DMS53 (cell line): Measurements from ENCODE around the gene SPNS2.

Experiments used
- DNase-seq: peaks from one replicate; lab custom pipeline; 2025; lab: John Stamatoyannopoulos, UW

Gene SPNS2

DNA sequence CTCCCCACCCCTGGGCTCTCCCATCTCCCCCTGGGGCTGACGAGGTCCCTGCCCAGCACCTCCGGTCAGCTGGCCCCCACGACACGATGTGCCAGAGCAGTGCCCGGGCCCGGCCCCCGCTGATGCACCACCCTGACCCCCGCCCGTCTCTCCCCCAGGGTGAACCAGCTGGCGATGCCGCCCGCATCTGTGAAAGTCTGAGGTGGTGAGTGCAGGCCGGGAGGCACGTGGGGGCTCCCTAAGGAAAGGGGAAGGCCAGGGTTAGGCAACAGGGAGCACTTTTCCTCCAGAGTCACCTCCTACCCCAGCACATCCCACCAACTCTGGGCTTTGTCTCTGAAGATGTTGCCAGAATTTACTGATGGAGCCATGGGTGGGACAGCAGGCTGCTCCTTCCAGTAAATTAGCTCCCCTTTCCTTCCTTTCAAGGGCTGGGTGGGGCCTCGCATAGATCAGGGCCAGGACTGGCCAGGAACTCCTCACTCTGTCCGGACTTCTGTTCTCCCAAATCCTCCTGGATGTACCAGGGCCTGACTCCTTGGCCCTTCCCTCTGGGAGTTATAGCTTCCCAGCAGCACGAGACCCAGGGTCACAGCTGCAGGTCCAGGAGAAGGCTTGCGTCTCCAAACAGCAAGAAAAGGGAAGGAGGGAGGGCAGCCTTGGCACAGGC is 38.2 kb downstream of the SPNS2 start:
- DNase-seq: no peak

DNA sequence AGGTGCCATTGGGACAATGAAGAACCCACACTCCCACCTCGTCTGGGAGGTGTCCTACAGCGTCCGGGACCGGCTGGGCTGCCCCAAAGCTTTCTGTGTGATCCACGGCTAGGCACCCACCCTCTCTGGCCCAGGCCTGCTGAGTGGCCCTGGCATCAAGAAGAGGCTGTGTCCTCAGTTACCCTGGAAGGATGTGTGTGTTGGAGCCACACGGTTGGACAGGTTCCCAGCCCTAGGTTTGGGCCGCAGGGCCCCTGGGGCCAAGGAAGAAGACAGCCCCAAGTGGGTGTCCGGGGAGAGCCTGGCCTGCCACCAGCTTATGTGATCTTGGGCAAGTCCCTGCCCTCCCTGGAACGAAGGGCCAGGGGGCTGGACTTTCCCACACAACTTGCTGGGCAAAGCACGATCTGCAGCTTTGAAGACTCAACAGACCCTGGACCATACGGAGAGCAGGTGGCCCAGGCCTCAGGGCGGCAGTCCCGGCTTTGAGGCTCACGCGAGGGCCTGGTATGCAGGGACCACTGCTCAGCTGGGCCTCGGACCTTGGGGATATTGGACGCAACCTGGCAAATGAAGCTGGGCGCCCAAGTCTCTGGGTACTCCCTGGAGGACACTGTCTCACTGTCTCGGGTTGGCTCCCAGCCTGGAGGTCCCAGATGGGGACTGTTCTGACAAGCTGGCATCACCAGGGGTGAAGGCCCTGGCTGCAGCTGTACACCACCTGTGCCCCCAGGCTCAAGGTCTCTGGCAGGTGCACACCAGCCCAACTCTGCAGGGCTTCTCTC is 39.0 kb downstream of the SPNS2 start:
- DNase-seq: no peak

DNA sequence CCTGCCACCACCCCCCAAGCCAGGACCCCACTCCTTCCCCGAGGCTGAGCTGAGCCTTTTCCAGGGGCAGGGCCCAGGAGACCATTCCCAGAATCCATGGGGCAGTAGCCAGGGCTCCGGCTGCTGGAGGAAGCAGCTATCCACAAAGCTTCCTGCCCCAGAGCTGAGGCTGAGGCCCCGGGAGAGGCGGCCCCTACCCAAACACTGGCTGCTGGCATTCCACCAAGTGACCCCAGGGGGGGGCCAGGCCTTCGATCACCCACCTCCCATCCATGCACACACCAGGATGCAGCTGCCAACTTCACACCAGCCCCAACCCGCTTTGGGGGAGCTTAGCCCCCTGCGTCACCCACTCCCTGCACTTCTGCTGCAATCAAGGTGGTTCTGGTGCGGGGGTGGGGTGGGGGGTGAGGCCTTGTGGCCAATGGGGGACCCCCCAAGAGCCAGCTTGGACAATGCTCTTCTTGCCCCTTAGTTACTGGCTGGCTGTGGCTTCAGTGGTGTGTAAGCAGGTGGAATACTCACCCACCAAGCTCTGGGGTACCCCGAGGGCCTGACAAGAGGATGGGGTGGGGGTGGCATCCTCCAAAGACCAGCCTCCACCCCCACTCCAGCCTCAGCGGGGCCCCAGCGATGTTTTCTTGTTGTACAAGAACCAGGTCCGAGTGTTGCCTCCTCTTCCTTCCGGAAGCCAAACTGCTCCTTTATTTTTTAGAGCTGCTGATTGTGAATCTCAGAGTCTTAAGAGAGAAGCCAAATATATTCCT is 39.7 kb downstream of the SPNS2 start:
- DNase-seq: no peak

DNA sequence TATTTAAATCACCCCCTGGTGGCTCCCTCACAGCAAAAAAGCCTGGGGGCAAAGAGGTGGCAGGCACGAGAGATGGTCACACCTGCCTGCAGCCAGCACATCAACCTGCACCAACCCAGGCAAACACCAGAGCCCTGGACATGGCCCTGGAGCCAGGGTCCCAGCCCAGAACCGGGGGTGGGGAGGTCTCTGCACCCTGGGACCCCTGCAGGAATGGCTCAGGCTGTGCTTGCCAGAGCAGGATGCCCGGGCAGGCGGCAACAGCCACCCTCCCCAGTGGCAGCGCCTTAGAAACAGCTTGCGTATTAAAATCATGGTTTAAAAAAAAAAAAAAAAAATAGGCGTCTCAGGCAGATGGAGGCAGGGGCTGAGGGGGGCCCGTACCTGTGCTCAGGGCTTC is 40.3 kb downstream of the SPNS2 start:
- no peak for DNase-seq

DNA sequence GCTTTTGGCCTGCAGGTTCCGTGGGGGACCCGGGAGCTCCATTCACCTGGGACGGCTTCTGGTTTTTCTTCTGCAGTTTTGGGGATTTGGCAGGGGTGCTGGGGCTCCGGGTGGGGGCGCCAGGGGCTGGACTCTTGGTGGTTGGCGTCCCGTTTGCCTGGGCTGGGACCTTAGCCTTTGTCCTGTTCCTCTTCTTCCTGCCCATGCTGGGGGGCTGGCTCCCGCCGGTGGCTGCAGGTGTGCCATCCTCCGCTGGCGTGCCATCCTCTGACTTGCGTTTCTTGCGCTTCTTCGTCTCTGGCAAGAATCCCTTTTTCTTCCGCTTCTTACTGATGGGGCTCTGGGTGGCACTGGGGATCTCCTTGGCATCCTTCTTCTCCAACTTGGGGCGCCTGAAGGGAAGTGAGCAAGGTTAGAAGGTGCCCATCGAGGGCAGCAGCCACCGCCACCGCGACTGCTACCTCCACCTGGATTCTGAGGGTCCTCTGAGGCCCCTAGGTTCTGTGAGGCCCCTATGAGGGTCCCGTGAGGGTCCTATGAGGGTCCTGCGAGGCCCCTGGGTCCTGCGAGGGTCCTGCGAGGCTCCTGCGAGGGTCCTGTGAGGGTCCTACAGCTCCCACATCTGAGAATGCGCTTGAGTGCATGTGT is 41.0 kb downstream of the SPNS2 start:
- DNase-seq: no peak

DNA sequence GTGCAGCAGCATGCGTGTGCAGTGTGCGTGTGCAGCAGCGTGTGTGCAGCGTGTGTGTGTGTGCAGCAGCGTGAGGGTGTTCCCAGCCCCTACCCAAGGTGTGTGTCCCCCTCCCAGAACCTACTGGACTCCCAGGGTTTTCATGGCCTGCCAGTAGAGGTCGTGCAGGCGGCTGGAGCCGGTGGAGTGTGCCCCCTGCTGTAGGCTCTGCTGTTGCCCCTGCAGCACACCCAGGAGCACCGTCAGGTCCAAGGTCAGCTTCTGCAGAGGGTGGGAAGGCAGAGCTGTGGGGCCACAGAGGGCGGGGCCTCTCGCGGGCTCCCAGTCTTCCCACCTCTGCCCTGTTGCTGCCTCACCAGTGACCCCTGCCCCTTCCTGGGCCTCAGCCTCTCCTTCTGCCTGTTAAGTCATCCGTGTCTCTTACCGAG is 41.6 kb downstream of the SPNS2 start:
- no peak for DNase-seq

DNA sequence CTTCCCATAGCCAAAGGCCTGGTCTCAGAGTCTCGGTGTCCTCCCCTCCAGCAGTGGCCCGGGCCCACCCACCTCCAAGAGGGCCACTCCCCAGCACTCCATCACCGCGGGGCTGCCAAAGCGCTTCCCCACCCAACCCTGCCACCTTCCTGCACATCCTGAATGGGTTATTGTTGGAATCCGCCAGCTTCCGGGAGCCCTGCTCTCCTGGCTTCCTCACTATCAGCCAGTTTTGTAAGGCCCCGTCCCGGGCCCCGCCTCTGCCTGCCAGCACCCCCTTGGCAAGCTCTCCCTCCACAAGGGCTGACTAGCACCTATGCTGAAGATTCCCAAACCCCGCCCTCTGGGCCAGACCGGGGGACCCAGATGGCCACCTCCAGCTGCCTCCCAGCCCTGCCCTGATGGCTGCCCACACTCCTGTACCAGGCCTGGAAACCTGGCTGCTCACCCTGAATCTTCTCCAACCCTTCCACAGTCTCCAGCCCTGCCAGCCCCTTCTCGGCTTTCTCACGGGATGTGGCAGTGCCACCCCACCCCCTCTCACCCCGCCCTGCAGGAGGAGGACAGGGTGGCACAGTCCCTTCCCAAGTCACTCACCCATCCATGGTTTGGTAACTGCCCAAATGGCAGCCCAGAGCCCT is 42.1 kb downstream of the SPNS2 start:
- DNase-seq: no peak

DNA sequence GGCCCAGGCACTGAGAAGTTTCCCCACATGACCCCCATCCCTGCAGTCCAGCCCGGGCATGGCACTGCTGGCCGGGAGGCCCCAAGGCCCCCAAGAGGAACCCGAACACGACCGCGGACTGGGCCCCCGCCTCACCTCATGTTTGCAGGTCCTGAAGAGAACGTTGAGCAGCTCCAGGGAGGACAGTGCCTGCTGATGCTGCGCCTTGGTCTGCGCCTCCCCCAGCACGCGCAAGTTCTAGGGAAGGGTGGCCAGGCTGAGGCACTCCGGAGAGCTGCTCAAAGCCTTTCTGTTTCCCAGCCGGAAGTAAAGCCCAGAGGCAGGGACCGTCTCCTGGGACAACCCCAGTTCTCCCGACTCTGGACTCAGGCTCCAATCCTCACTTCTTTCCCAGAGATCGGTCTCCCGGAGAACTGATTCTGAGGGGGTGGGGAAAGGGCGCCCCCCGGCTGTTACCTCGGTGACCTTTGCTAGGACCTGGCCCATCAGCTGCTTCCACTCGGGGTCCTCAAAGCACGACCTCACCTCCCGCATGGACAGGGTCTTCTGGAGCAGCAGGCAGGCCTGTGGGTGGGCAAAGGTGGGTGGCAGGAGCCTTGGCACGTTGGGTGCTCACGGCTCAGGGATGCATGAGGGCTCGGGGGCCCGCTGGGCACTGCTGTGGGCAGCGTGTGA is 42.8 kb downstream of the SPNS2 start:
- DNase-seq: no peak

DNA sequence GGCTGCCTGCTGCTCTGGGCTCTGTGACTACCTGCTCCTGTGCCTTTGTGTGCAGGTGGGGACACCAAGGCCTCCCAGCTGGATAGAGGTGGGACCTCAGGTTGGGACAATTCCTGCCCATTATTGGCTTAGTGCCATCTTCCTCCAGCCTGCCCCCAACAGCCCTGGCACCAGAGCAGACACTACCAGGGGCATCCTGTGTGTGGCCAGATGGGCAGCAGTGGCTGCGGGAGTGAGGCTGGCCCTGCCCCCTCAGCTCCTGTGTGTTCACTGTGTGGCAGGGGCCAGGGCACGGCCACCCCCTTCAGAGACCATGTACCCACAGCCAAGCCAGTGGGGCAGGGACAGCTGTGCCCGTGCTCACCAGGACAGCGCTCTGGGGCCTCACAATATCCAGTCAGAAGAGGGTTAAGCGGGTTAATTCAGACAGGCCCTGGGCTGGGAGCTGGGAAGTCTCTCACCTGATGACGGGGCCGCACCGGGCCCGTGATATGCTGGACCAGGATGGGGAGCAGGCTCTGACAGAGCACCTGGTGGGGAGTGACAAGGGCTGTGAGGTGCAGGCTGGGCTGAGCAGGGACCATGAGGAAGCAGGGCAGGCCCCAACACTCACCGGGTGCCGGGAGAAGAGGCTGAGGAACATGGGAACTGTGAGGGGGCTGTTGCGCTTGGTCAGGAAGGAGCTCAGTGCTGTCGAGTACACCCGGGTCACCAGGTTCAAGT is 43.5 kb downstream of the SPNS2 start:
- DNase-seq: no peak

DNA sequence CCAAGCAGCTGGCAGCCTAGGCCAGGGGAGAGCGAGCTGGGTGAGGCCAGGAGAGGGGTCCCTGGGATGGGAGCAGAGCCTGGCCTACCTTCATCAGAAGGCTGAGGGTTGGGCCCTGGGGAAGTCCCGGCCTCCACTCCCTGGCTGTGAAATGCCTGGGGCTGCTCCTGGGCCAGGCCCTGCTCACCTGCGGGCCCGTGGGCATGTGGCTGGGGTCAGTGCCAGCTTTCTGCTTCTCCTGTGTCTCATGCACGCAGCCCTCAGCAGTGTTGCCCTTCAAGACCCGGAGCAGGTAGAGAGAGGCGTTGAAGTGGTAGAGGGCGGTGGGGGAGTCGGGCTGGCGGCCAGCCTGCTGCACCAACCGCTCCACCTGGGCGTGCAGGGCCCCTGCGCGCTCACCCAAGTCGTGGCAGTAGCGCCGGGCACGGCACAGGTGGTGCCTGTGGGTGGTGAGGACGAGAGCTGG is 44.1 kb downstream of the SPNS2 start:
- no peak for DNase-seq

DNA sequence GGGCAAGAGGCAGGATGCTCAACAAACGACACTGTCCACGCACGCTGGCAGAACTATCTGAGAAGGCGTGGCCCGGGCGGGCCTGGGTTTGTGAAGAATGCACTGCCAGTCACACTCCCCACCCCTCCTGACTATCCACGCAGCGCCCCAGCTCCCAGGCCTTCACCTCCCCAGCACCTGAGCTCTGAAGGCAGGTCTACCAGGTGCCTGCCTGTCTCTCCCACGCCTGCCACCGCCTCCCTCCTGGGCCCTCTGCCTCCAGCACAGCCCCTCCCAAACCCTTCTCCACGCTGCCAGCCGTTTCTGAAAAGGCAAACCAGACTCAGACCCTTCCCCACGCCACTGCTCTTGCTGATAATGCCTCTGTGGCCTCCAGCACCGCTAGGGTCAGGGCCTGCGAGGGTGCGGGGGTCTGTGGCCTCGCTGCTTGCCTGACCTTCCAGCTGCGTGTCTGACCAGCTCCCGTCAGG is 44.9 kb downstream of the SPNS2 start:
- DNase-seq: no peak

DNA sequence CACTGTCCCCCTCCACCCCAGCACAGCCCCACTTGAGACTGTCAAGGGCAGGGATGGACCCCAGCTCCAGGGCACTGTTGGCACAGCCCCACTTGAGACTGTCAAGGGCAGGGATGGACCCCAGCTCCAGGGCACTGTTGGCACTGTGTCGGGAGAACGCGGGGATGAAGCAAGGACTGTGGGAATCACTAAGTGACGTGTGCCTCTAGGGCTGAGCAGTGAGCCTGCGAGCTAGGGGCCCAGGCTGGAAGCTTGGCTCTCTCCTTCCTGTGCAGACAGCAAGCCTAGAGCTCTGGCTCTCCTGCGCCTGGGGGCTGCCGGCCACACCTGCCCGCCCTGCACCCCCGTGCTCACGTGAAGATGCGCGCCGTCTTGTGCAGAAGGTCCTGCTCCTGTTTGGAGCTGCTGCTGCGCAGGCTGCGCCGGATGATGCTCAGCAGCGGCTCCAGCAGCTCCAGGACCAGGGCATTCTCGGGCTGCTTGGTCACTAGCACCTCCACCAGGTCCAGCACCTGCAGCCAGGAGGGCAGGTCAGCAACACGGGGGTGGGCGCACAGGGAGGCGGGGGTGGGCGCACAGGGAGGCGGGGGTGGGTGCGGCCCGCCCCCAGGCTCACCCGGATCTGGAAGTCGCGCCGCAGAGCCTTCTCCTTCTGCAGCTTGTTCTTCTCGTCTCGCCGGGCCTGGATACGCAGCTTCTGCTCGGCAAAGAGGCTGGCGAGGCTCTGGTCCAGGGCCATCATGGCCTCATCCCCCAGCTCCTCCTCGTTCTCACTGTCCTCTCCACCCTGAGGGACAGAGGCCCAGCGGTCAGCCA is 45.7 kb downstream of the SPNS2 start:
- DNase-seq: no peak

DNA sequence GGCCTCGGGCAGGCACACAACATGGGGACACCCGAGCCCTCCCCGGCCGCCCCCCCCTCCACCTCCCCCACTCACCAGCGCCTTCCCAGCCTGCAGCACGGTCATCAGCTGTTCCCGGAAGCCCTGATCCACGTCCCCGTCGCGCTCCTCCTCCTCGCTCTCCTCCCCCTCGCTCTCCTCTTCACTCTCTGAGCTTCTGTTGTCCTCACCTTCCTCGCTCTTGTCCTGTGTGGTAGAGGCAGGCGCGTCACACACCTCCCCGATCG is 46.2 kb downstream of the SPNS2 start:
- no peak for DNase-seq

DNA sequence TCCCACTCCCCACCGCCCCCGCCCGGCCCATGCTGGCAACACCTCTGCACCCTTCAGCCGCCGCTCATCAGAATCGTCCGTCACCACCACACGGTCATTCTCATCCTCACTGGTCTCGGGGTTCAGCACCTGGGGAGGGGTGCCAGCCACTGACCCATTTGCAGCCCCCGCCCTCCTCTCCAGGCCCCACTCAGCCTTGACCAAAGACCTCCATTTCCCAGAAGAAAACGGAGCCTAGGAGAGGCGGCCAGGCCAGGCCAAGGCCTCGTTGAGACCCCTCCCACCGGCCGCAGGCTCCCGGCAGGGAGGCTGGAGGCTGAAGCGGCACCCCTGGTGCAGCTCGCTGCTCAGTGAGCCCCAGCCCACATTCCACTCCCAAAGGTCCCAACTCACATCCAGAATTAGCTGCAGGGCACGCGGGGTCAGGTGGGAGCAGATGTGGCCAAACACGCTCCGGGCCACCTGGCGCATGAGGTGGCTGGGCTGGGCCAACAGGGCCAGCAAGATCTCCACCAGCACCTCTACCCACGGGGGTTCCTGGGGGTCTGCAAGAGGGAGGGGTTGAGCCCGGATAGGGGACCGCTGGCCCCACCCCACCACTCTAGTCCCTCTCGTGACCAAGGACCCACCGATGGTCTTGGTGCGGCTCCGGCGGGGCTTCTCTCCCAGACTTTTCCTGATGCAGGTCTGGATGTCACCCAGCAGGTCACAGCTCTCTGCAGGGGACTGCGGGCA is 46.7 kb downstream of the SPNS2 start:
- no peak for DNase-seq

DNA sequence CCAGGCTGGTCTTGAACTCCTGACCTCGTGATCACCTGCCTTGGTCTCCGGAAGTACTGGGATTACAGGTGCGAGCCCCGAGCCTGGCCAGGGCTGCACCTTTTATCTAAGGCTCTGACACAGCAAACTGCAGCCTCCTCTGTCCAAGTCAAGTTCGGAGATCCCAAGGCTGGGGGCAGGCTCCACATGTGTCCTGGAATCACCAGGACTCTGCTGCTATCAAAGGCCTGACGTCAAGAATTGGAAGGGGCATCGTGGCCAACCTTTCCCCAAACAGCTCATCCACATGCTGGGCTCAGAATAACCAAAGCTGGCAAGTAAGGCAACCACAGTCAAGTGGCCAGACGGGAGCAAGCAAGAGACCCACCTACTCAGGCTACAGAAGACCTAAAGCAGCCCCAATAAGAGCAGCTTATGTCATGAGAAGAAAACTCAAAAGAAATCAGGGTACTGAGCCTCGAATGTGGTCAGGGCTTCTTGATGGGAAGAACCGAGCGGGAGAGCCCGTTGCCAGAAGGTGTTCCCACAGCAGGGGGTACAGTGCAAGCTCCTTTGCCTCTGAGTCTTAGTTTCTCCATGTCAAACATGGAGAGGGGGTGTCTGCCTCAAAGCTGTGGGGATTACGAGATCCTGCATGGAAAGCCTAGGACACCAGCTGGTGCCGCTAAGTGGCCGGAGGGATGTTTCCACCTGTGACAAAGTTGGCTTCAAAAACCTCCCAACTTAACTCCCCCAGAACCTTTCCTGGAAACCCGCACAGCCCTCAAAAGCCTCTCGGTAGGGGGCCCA is 48.6 kb downstream of the SPNS2 start:
- DNase-seq: no peak

DNA sequence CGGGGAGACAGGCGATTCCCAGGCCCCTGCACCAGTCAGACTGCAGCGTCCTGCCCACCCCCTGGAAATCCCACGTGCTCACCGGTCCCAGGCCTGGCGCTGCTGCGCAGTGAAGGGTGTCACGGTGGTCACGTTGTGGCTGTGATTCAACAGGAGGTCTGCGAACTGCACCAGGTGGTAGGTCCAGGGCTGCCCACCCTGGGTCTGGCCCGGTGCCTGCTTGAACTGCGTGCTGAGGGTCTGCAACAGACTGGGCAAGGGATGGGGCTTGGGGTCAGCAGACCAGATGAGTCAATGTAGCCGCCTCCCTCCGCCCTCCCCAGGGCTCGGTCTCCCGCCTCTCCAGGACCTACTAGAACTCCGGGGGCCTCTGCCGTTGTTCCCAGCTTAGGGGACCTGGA is 49.4 kb downstream of the SPNS2 start:
- no peak for DNase-seq

DNA sequence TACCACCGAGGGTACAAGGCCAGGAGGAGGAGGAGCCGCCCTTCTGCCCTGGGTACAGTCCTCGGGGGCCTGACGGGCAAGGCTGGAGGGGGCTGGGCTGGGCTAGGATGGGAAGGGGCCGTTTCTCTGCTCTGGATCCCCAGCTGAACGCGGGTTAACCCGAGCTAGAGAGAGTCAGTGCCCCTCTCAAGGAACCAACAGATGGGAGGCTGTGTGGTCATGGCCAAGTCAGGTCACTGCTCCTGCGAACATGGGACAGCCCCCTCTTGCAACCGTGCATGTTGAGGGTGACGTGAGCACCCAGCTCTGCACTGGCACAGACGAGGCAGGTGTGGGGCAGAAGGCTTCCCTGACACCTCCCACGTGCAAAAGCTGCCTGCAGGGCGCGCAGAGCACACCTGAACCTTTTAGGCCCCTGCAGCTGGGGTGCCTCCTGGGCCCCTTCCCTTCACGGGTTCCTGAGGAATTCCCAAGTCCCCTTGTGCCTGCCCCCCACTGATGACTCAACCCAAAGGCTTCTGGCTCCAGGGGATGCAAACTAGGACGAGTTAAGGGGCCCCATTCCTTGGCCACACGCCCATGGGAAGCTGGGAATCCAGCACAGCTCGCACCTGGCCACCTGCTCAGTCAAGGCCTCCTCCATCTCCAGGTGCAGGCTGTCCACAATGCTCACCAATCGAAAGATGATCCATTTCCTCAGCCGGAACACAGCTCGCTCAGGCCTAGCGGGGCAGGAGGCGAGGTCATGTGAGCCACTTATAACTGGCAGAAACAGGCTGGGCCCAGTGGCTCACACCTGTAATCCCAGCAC is 50.2 kb downstream of the SPNS2 start:
- peak; percentile 88 for DNase-seq
